RKO (cell line): ENCODE results near the gene NEMP2.
"Not testable (repeated sequence)": the region's sequence is repeated elsewhere in the genome, so short reads cannot be mapped to it uniquely, and the experiment has no call there.

Source experiments
- DNase-seq: peaks from one replicate; pipeline ENCODE4 v3.0.0-alpha.2; 2016; ENCODE audit warnings: low spot score

Gene NEMP2

GRCh38 chr2:190526105-190526750 lies 8.3 kb downstream of the NEMP2 start:
- no peak for DNase-seq

GRCh38 chr2:190524928-190525327 lies 9.6 kb downstream of the NEMP2 start:
- DNase-seq = no peak

GRCh38 chr2:190519975-190520767 lies 14.4 kb downstream of the NEMP2 start:
- DNase-seq = no peak

GRCh38 chr2:190517468-190517867 lies 17.1 kb downstream of the NEMP2 start:
- DNase-seq = no peak

GRCh38 chr2:190515687-190516086 lies 18.8 kb downstream of the NEMP2 start:
- no peak for DNase-seq

GRCh38 chr2:190514676-190515075 lies 19.8 kb downstream of the NEMP2 start:
- no peak for DNase-seq

GRCh38 chr2:190513877-190514276 lies 20.6 kb downstream of the NEMP2 start:
- no peak for DNase-seq

GRCh38 chr2:190512539-190513095 lies 21.9 kb downstream of the NEMP2 start:
- no peak for DNase-seq

GRCh38 chr2:190511104-190511503 lies 23.4 kb downstream of the NEMP2 start:
- no peak for DNase-seq

- not testable (repeated sequence) for DNase-seq
Measured at GRCh38 chr2:190509895-190510294, 24.6 kb downstream of the NEMP2 start.

GRCh38 chr2:190507135-190507534 lies 27.4 kb downstream of the NEMP2 start:
- no peak for DNase-seq

GRCh38 chr2:190506666-190507065 lies 27.9 kb downstream of the NEMP2 start:
- DNase-seq = no peak

- DNase-seq = no peak
Measured at GRCh38 chr2:190505696-190506095, 28.8 kb downstream of the NEMP2 start.

- DNase-seq = no peak
Measured at GRCh38 chr2:190504912-190505311, 29.6 kb downstream of the NEMP2 start.

GRCh38 chr2:190503088-190503487 lies 31.4 kb downstream of the NEMP2 start:
- no peak for DNase-seq

GRCh38 chr2:190501702-190502407 lies 32.7 kb downstream of the NEMP2 start:
- DNase-seq = no peak

- DNase-seq = no peak
Measured at GRCh38 chr2:190501231-190501630, 33.3 kb downstream of the NEMP2 start.

- no peak for DNase-seq
Measured at GRCh38 chr2:190500054-190500502, 34.4 kb downstream of the NEMP2 start.

- DNase-seq = no peak
Measured at GRCh38 chr2:190499273-190499672, 35.2 kb downstream of the NEMP2 start.

- no peak for DNase-seq
Measured at GRCh38 chr2:190497428-190497827, 37.1 kb downstream of the NEMP2 start.

GRCh38 chr2:190494600-190495227 lies 39.8 kb downstream of the NEMP2 start:
- not testable (repeated sequence) for DNase-seq

- DNase-seq = no peak
Measured at GRCh38 chr2:190493095-190493494, 41.4 kb downstream of the NEMP2 start.
